Activated CD4-positive, alpha-beta T cell treated with anti-CD3 and anti-CD28 coated beads, Interleukin-2, amount 50 U/mL, for 1 hour (primary cell): Measurements from ENCODE around the gene CYBRD1.
"Not testable (repeated sequence)": the region's sequence is repeated elsewhere in the genome, so short reads cannot be mapped to it uniquely, and the experiment has no call there.

ENCODE experiments used
- DNase-seq: peaks from one replicate; pipeline ENCODE4 v3.0.0-alpha.2; 2020

The CYBRD1 gene

DNA sequence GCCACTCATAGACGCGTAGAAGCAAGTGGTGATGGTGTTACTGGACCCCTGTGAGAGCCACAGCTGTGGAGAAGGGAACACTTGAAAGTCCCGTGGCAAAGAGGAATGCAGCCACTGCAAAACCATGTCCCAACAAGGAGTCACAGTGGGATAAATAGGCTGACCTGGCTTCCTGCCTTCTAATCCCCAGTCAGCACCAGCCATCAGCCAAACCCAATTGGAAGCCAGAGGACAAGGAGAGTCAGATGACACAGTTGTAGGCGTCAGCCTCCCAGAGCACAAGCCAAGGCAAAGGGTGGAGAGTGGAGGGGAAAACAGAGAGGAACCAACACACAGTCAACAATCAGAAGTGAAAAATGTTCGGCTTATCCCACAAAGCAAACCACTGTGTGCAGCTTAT lies 5.5 kb upstream of the CYBRD1 start:
- DNase-seq: no peak

DNA sequence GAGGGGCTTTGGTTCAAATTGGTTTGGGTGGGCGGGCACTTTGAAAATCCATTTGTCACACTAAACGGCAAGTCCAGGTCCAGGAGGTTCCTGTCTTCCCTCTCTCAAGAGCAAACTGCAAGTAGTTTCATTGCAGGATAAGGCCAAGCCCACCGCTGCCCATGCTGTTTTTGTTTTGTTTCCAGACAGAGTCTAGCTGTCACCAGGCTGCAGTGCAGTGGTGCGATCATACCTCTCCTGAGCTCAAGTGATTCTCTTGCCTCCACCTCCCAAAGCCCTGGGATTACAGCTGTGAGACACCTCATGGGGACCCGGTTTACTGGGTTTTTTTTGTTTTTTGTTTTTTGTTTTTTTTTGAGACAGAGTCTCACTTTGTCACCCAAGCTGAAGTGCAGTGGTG lies 1.8 kb upstream of the CYBRD1 start:
- no peak for DNase-seq

DNA sequence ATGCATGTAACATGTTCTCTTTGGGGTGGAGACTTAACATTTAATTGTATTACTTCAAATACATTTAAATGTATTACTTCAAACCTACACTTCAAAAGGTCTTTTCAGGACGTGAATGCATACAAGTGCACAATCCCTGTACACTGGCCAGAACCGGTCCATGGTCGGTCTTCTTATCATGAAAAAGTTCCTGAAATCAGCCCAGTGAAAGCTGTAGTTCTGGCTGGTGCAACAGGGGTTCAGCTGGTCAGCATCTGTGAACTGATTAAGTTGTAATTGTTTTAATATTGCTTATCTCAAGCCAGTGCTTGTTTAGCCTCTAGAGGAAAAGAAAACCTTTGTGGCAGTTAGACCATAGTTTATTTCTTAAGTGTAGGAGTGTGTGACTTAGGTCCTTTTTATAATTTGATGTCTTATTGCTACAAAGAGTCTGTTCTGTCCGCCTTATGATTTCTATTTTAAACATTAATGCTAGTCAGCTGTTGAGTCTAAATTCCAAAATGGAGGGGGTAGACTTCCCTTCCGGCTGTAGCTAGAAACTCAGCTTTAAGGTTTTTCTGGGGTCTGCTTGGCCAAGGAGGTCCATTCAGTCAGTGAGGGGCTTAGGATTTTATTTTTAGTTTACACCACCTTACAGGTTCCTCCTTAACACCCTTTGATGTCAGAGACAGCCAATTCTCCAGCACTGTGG lies 768 bp upstream of the CYBRD1 start:
- DNase-seq: no peak

DNA sequence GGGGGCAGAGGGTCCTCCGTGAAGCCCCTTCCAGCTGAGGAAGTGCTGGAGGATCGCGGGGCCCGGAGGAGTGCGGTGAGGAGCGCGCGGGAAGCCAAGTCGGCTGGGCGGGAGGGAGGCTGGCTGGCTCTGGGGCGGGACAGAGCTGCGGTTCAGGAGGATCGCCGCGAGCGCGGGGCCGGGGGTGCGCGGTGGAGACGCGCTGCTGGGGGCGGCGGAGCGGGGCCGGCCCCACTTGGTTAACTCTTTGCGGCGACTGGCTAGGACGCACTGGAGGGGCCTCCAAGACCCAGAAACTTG lies 464 bp downstream of the CYBRD1 start:
- DNase-seq: no peak

DNA sequence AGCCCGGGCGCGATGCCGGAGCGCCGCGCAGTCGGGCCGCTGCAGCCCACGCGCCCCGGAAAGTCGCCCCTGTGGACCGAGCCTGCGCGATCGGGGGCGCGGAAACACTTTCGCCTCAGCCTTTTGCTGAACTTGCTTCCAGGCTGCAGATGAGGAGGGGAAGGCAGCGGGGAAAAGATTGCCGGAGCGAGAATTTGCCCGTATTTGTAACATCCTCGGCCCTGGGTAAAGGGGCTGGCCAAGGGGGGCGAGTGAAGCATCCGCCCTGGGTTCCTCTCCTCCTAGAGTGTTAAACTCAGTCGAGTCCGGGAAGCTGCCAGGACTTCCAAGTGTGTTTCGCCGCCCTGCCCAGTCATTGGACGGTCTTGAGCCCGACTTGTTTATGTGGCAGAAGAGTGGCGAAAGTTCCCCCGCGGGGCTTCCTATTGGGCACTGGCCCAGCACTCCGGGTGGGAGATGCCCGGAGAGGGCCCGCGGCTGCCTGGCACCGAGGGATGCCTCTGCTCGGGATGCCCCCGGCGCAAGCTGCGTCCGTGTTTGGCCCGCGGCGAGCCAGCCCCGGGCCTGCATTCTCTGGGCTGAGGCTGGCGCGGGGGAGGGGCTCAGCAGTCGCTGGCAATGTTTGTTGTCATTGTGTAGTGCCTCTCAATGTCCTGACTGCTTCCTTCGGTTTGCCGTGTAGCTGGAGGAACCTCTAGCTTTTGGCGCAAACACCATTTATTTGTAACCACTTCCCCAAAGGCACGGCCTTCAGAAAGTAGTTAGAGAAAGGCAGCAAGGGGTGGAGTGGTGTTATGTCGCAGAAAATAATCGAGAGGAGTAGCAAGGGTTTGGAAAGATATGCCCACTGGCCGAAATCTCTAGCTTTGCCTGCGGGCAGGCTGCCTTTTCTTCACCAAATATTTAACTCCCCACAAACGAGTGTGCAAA lies 1.1 kb downstream of the CYBRD1 start:
- no peak for DNase-seq

DNA sequence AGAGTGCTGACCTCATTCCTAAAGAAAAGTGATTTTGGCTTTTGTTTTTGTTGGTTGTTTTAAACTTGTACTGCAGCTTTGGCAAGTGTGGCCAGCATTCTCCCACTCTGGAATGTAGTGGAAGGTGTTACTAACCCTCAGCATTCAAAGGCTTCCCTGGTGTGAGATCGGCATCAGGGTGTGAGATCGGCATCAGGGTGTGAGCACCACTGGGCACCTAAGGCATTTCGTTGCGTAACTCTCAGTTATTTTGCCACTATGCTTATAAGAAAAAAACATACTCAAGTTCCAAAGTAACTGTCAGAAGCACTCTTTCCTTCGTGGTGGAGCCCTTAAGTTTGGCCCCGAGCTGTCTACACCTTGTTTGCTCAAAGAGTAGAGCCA lies 1.7 kb downstream of the CYBRD1 start:
- no peak for DNase-seq

DNA sequence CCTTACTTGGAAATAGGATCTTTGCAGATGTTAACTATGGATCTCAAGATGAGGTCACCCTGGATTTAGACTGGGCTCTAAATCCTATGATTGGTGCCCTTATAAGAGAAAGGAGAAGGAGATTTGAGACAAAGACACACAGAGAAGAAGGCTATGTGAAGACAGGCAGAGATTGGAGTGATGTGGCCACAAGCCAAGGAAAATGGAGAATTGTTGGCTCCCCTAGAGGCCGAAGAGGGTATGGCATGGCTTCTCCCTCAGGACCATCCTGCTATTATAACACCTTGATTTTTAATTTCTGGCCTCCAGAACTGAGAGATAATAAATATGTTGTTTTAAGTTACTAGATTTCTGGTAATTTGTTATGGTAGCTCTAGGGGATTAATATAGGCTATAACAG lies 7.6 kb downstream of the CYBRD1 start:
- no peak for DNase-seq

DNA sequence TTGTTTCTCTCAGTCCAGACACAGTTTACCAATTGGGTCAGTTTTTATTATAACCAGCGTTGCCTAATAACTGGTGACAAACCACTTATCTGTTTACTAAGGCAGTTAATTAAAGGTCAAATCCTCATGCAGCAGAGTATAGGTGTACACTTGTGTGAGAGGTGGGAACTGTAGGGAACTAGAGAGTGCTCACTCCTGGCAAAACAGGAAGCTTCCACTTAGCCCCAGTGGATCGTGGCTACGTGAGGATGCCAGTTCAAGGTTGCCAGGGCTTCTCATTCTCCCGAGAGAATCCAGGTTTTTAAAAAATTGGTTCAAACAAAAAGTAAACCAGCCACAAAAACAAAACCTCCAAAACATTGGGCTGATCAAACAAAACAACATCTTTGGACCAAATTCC lies 8.1 kb downstream of the CYBRD1 start:
- no peak for DNase-seq

DNA sequence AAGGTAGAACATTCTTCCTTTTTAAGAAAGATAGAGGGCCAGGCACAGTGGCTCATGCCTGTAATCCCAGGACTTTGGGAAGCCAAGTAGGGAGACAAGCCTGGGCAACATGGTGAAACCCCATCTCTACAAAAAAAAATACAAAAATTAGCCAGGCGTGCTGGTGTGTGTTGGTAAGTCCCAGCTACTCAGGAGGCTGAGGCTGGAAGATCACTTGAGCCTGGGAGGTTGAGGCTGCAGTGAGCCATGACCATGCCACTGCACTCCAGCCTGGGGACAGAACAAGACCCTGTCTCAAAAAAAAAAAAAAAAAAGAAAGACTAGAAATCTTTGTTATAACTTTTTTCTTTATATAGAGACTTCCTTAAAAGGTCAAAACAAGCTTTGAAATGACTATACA lies 8.6 kb downstream of the CYBRD1 start:
- DNase-seq: not testable (repeated sequence)

DNA sequence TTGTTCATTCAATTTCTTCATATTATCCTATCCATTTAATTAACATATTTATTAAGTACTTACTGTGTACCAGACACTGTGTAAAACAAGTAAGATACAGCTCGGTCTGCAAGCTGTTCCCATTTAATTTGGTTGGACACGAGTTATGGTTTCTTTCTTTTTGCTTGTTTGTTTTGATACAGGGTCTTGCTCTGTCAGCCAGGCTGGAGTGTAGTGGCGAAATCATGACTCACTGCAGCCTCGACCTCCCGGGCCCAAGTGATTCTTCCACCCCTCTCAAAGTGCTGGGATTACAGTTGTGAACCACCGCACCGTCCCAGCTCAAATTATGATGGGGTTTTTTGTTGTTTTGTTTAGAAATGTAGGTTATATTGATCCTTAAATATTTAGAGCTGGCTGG lies 9.0 kb downstream of the CYBRD1 start:
- DNase-seq: no peak

DNA sequence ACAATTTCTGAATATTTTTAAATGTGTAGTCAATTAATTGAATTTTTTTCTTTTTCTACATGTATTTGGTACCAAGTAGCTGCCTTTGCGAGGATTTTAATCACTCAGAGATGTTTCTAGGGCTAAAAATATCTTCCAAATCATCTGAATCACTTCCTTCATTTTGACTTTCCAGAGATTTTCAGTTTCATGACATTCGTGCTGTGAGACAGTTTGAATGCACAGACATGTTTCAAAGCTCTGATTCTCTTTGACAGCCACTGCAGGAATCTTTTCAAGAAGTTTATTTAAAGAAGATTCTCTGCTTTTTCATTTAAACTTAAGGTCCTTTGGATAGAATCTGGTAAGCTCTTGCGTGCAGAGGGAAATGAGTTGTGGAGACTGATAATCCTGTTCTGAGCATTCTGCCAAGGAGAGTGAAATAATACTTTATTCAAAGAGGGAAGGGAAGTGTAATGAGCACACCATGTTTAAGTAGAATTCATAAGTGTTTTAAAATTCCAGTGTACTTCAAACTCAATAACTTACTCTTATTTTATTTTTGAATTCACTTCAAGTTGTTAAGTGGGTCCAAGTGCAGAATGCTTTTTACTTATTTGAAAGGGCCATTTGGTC lies 9.7 kb downstream of the CYBRD1 start:
- no peak for DNase-seq

DNA sequence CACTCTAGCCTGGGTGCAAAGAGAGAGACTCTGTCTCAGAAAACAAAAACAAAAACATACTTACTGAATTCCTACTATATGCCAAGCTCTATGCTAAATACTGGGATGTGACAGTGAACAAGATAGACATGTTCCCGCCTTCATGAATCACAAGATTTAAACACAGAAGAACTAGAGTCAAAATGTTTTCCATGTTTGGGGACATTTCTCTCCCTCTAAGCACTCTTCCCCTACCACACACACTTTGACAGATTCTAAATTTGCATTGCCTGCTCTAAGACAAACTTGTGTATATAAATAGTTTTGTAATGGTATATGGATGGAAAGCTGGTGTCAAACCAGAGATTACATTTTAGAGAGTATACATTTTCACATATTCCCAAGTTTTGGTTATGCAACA lies 11.1 kb downstream of the CYBRD1 start:
- DNase-seq: no peak

DNA sequence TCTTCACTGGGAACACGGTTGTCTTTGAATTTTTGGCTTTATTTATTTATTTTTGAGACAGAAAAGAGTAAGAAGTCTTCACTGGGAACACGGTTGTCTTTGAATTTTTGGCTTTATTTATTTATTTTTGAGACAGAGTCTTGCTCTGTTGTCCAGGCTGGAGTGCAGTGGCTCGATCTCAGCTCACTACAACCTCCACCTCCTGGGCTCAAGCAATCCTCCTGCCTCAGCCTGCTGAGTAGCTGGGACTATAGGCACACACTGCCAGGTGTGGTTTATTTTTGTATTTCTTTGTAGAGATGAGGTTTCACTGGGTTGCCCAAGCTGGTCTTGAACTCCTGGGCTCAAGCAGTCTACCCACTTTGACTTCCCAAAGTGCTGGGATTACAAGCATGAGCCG lies 13.3 kb downstream of the CYBRD1 start:
- DNase-seq: not testable (repeated sequence)

DNA sequence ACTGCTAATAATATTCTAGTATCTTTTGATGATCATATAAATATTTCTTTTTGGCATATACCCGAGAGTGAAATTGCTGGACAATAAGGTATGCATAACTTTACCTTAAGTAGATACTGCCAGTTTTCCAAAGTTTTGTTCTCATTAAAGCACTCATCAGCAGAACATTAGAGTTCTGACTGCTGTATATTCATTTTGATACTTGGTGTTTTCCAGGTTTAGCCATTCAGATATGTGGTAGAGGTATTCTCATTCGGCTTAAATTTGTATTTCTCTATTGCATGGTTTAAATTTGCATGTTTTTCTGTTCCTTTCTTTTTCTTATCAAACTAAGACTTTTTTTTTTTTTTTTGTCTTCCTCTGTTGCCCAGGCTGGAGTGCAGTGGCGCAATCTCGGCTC lies 18.2 kb downstream of the CYBRD1 start:
- no peak for DNase-seq

DNA sequence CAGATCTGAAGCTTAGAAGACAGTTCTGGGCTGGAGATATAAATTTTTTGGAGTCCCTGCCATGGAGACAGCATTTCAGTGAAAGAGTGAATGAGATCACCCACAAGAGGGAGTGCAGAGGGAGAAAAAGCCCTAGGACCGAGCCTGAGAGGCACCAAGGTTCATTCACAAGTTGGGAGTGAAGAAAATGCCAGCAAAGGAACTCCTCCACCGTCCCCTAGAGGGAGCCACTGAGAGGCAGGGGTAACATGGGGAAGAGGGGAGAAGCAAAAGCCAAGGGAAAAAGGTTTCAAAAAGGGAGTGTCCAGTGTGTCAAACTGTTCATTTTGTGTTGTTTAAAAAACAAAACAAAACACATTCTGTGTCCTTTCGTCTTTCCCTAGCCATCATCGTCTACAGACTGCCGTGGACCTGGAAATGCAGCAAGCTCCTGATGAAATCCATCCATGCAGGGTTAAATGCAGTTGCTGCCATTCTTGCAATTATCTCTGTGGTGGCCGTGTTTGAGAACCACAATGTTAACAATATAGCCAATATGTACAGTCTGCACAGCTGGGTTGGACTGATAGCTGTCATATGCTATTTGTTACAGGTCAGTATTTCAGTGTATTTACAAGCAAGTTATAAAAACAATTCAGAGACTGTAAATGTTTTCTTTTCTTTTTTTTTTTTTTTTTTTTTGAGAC lies 19.1 kb downstream of the CYBRD1 start:
- DNase-seq: no peak

DNA sequence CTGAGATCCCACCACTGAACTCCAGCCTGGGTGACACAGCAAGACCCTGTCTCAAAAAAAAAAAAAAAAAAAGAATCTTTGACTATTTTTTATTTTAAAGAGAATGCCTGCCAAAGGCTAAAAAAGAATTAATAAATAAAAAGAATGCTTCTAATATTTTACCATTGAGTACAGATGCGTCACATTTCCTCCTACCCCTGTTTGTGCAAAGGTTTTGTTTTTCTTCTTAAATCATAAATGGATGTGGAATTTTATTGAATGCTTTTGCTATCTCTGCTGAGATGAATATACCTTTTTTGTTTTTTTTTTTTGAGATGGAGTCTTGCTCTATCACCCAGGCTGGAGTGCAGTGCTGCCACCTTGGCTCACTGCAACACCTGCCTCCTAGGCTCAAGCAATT lies 22.8 kb downstream of the CYBRD1 start:
- DNase-seq: no peak

DNA sequence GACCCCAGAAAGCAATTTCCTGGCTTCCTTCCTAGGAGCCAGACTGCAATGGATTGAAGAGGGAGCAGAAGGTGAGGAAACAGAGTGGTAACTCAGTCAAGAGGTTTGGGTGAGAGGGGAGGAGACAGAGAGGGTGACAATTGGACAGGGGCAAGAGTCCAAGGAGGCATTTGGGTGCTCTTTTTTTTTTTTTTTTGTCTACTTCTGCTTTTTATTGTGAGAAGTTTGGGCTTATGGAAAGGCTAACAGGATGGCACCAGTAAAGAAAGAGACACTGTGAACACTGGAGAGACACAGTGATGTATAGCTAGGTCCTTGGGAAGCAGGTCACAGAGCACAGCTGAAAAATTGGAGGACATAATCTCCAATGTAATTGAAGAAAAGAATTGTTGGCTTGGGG lies 25.0 kb downstream of the CYBRD1 start:
- DNase-seq: no peak

DNA sequence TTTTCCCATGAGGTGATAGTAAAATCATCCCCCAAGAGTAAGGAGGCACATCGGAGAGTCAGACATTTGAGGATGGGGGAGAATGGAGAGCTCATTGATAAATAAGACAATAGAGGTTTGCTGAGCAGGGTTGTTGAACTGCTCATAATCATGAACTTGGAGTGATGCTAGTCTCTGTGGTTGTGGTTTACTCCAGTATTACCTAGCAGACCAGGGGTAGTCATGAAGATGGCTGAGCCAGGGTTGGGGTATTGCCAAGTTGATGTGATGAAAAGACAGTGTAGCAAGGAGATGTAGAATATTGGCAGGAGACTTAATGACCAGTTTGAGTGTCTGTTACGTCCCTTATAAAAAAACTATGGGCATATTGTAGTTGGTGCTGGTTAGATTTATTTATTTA lies 25.4 kb downstream of the CYBRD1 start:
- no peak for DNase-seq

DNA sequence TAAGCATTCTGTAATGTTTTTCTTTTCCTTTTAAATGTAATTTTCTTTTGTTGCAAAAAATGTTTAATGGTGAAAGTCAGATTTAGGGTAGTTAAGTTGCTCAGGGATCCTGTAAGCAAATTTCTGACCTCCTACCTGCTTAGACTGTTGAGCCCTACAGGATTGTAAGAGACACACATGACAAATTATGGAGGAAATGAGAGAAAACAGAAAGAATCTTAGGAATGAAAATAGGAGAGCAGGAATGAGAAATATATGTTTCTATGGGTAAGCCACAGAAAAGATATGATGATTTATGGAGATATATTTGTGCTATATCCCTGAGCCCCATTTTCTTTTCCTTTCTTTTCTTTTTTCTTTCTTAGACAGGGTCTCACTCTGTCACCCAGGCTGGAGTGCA lies 28.3 kb downstream of the CYBRD1 start:
- DNase-seq: no peak

DNA sequence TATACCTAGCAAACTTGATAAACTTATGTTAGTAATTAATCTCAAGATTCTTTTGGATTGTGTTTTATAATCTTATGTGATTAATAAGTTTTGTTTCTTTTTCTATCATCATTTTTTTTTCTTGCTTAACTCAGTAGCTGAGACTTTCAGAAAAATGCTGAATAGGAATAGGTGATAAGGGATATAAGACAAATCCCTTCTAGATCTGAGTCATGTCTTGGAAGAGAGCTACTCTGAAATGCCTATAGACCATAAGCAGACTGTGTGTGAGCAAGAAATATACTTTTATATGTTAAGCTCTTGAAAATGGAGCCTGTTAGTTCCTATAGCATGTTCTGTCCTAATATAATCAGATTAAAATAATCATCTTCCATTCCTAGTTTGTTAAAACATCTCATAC lies 29.6 kb downstream of the CYBRD1 start:
- no peak for DNase-seq

DNA sequence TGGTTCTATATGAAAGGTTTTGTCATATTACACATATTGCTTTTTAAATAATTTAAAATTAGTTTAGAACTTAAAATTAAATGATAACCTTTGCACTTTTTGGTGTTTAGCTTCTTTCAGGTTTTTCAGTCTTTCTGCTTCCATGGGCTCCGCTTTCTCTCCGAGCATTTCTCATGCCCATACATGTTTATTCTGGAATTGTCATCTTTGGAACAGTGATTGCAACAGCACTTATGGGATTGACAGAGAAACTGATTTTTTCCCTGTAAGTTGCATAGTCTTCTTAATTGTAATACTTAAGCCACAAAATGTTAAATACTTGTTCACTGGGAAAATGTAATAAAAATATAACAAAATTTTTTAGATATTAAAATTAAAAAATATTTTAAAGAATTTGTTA lies 31.0 kb downstream of the CYBRD1 start:
- DNase-seq: no peak

DNA sequence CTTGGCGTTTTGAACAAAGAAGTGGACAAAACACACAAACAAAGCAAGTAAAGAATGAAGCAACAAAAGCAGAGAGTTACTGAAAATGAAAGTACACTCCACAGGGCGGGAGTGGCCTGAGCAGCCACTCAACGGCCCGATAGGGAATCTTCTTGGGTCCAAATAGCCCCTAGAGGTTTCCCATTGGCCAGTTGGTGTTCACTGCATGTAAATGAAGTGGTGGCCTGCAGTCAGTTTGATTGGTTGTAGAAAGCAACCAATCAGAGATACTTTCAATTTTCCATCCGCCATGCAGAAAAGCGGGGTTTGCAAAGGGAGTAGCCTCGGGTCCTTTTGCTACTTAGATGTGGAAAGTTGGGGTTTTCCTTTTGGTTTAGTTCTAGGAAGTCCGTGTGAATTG lies 31.6 kb downstream of the CYBRD1 start:
- no peak for DNase-seq

DNA sequence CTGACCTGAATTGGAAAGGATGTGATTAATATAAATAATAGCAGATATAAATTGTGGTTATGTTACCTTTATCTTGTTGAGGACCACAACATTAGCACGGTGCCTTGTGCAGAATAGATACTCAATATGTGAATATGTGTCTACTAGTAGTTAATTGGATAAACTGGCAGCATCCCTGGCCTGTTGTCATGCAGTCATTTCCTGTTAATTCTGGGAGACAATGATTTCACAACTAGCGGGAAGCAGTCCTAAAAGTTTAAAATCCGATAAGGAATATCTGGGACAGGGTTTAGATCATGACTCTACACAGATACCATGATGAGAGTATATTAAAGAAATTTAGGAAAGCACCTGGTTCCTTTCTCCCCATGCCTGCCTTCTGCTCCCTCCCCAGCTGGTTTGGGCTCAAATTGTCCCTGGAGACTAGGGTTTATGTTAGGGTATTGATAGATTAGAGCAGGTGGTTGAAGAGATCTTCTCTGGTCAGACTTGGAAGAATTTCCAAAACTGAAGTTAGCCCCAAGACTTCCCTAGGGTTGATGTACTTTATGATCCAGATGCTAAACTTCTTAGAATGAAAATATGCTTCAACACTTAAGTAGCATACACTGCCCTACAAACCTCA lies 32.8 kb downstream of the CYBRD1 start:
- no peak for DNase-seq
